Non-pigmented ciliary epithelial cell (primary cell): ENCODE data around the gene MYLIP.

Experiments
- DNase-seq: peaks from one replicate; pipeline ENCODE4 v3.0.0-alpha.2; 2010; ENCODE audit warnings: low read depth

The MYLIP gene

GRCh38 chr6:16108419-16108818, 20.5 kb upstream of the MYLIP start:
- no peak for DNase-seq

- no peak for DNase-seq
Observed at GRCh38 chr6:16108921-16109658, 19.8 kb upstream of the MYLIP start.

- DNase-seq, result no peak
Observed at GRCh38 chr6:16109659-16110305, 19.1 kb upstream of the MYLIP start.

- DNase-seq, result no peak
Observed at GRCh38 chr6:16118825-16119224, 10.1 kb upstream of the MYLIP start.

GRCh38 chr6:16121339-16121738, 7.5 kb upstream of the MYLIP start:
- DNase-seq, result no peak

- no peak for DNase-seq
Observed at GRCh38 chr6:16122197-16122596, 6.7 kb upstream of the MYLIP start.

GRCh38 chr6:16124198-16125180, 4.4 kb upstream of the MYLIP start:
- DNase-seq, result no peak

GRCh38 chr6:16126056-16126455, 2.8 kb upstream of the MYLIP start:
- DNase-seq, result no peak

GRCh38 chr6:16126861-16127260, 2.0 kb upstream of the MYLIP start:
- no peak for DNase-seq

GRCh38 chr6:16127471-16127870, 1.4 kb upstream of the MYLIP start:
- DNase-seq, result no peak

- DNase-seq, result no peak
Observed at GRCh38 chr6:16129623-16130401, 926 bp downstream of the MYLIP start.

- no peak for DNase-seq
Observed at GRCh38 chr6:16130437-16130891, 1.6 kb downstream of the MYLIP start.

- no peak for DNase-seq
Observed at GRCh38 chr6:16130932-16131387, 2.1 kb downstream of the MYLIP start.

- no peak for DNase-seq
Observed at GRCh38 chr6:16132909-16133308, 4.0 kb downstream of the MYLIP start.

GRCh38 chr6:16134430-16134829, 5.5 kb downstream of the MYLIP start:
- no peak for DNase-seq

- no peak for DNase-seq
Observed at GRCh38 chr6:16135066-16135465, 6.2 kb downstream of the MYLIP start.

GRCh38 chr6:16136091-16136490, 7.2 kb downstream of the MYLIP start:
- DNase-seq, result no peak

- DNase-seq, result peak; percentile 73
Observed at GRCh38 chr6:16136621-16137450, 8.0 kb downstream of the MYLIP start.

- no peak for DNase-seq
Observed at GRCh38 chr6:16137451-16137801, 8.5 kb downstream of the MYLIP start.

- no peak for DNase-seq
Observed at GRCh38 chr6:16139556-16139955, 10.7 kb downstream of the MYLIP start.

GRCh38 chr6:16140607-16141006, 11.7 kb downstream of the MYLIP start:
- no peak for DNase-seq
